HCT116 (cell line): Measurements from ENCODE around the gene ANO3. TPM values are rescaled to one million over a fixed set of nuclear protein-coding genes. Genes with fewer than 3 reads are reported as not detected.

Experiments used
- ATAC-seq: fragments of 200-7000 bp; cut with Tn5 transposase; 2 replicates; pipeline ENCODE4 v1.9.1; 2020; ENCODE audit warnings: mild to moderate bottlenecking, moderate library complexity
- BruUV-seq: library from RNA; stranded (reverse); fragments of 400-500 nt; replicated peaks from 2 replicates; lab custom pipeline; 2021; lab: Mats Ljungman, UMichigan
- CTCF ChIA-PET: fragments of 300-600 bp; sonication (Branson Sonifier 250); formaldehyde crosslinking; loops from one replicate; lab custom pipeline; 2021; ENCODE audit warnings: antibody characterized with exemption; lab: Charles Lee
- POLR2A ChIA-PET: fragments of 300-600, 350-600 bp; sonication (Branson Sonifier 250); formaldehyde crosslinking; loops from one replicate; lab custom pipeline; 2021; ENCODE audit warnings: antibody characterized with exemption; lab: Charles Lee
- RAD21 ChIA-PET, 2 experiments: fragments of 300-600 bp; sonication (Branson Sonifier 250); formaldehyde crosslinking; loops; one replicate each; lab custom pipeline; 2023; ENCODE audit warnings: low total read pairs in 2 of 2; ENCODE audit not compliant: uncharacterized antibody in 2 of 2, unreplicated experiment in 2 of 2, low non-redundant PET in 1 of 2; lab: Charles Lee
- DNase-seq: peaks from one replicate; pipeline ENCODE4 v3.0.0-alpha.2; 2010; ENCODE audit warnings: low read depth, low spot score
- H2AFZ ChIP-seq: fragments of 200-600 bp; shearing (Covaris generic), sonication (generic); 2 replicates; pipeline ENCODE4 v1.6.1; 2017; ENCODE audit warnings: low read depth, mixed run types, mixed read lengths, antibody characterized with exemption, low read length; ENCODE audit not compliant: poor library complexity, severe bottlenecking
- H3K27ac ChIP-seq: 2 replicates; pipeline ENCODE4 v1.5.1; 2012; ENCODE audit warnings: low read depth, low read length
- H3K27me3 ChIP-seq: fragments of 200-600 bp; sonication (generic); 2 replicates; pipeline ENCODE4 v1.6.1; 2016; ENCODE audit warnings: mixed run types, low read length, mixed read lengths; ENCODE audit not compliant: insufficient read depth
- H3K36me3 ChIP-seq, 2 experiments: fragments of 200-500 bp in 1 of 2; fragments of 200-600 bp in 1 of 2; sonication (Bioruptor generic) in 1 of 2; sonication (generic) in 1 of 2; 2 replicates each; pipeline versions ENCODE4 v1.5.1 to v1.6.1; 2014 to 2016; ENCODE audit warnings: low read length in 2 of 2, inconsistent platforms in 1 of 2, mixed read lengths in 1 of 2, mixed run types in 1 of 2; ENCODE audit not compliant: insufficient read depth in 2 of 2, control insufficient read depth in 1 of 2
- H3K4me1 ChIP-seq, 2 experiments: fragments of 200-600 bp in 1 of 2; sonication (generic) in 1 of 2; 2 replicates each; pipeline versions ENCODE4 v1.5.1 to v1.6.1; 2012 to 2017; ENCODE audit warnings: low read length in 2 of 2, inconsistent platforms in 1 of 2, mild to moderate bottlenecking in 1 of 2, mixed read lengths in 1 of 2, mixed run types in 1 of 2, moderate library complexity in 1 of 2; ENCODE audit not compliant: insufficient read depth in 2 of 2, control insufficient read depth in 1 of 2
- H3K4me2 ChIP-seq: fragments of 200-600 bp; sonication (generic); 2 replicates; pipeline ENCODE4 v1.6.1; 2017; ENCODE audit warnings: mixed run types, low read length, mixed read lengths
- H3K4me3 ChIP-seq, 2 experiments: fragments of 200-600 bp in 1 of 2; sonication (generic) in 1 of 2; replicated peaks in 1 of 2; 2 replicates each; pipeline ENCODE4 v1.5.1; 2011 to 2016; ENCODE audit warnings: low read length in 2 of 2, control low read depth in 1 of 2, low read depth in 1 of 2, mild to moderate bottlenecking in 1 of 2, mixed read lengths in 1 of 2, mixed run types in 1 of 2
- H3K79me2 ChIP-seq: fragments of 200-600 bp; sonication (generic); 2 replicates; pipeline ENCODE4 v1.6.1; 2017; ENCODE audit warnings: mild to moderate bottlenecking, mixed run types, low read length, moderate library complexity, mixed read lengths; ENCODE audit not compliant: insufficient read depth
- H3K9ac ChIP-seq: fragments of 200-600 bp; sonication (generic); 2 replicates; pipeline ENCODE4 v1.6.1; 2016; ENCODE audit warnings: low read length, mixed read lengths
- H3K9me2 ChIP-seq: fragments of 200-600 bp; sonication (generic), shearing (Covaris generic); 2 replicates; pipeline ENCODE4 v1.6.1; 2017; ENCODE audit warnings: mixed run types, mild to moderate bottlenecking, moderate library complexity; ENCODE audit not compliant: insufficient read depth
- H3K9me3 ChIP-seq, 2 experiments: fragments of 200-500 bp in 1 of 2; fragments of 200-600 bp in 1 of 2; sonication (Bioruptor generic) in 1 of 2; sonication (generic) in 1 of 2; 2 replicates each; pipeline ENCODE4 v1.6.1; 2014 to 2017; ENCODE audit warnings: low read length in 2 of 2, mixed read lengths in 2 of 2, inconsistent platforms in 1 of 2, low read depth in 1 of 2, mild to moderate bottlenecking in 1 of 2, mixed run types in 1 of 2, moderate library complexity in 1 of 2; ENCODE audit not compliant: control insufficient read depth in 1 of 2, insufficient read depth in 1 of 2
- H4K20me1 ChIP-seq: fragments of 200-600 bp; sonication (generic), shearing (Covaris generic); 2 replicates; pipeline ENCODE4 v1.6.1; 2017; ENCODE audit warnings: mixed run types, mild to moderate bottlenecking, moderate library complexity; ENCODE audit not compliant: insufficient read depth
- EGR1 ChIP-seq: IDR thresholded peaks from 2 replicates; pipeline ENCODE4 v1.6.1; 2012; ENCODE audit warnings: low read depth
- ELF1 ChIP-seq: IDR thresholded peaks from 2 replicates; pipeline ENCODE4 v1.6.1; 2012; ENCODE audit warnings: low read depth, borderline replicate concordance
- EZH2 ChIP-seq: fragments of 200-600 bp; sonication (generic); IDR thresholded peaks from 2 replicates; pipeline ENCODE4 v1.6.1; 2017; ENCODE audit warnings: antibody characterized with exemption, mixed run types
- EZH2phosphoT487 ChIP-seq: fragments of 200-600 bp; IDR thresholded peaks from 2 replicates; pipeline ENCODE4 v1.6.1; 2018; ENCODE audit warnings: antibody characterized with exemption, borderline replicate concordance
- FOSL1 ChIP-seq: IDR thresholded peaks from 2 replicates; pipeline ENCODE4 v1.6.1; 2012; ENCODE audit warnings: low read depth
- JUND ChIP-seq: IDR thresholded peaks from 2 replicates; pipeline ENCODE4 v1.6.1; 2012
- RAD21 ChIP-seq: IDR thresholded peaks from 2 replicates; pipeline ENCODE4 v1.6.1; 2012; ENCODE audit warnings: low read depth, mild to moderate bottlenecking
- SIN3A ChIP-seq: IDR thresholded peaks from 2 replicates; pipeline ENCODE4 v1.6.1; 2012; ENCODE audit warnings: low read depth
- SP1 ChIP-seq: IDR thresholded peaks from 2 replicates; pipeline ENCODE4 v1.6.1; 2012; ENCODE audit warnings: low read depth
- TCF7L2 ChIP-seq: IDR thresholded peaks from 2 replicates; pipeline ENCODE4 v1.7.0; 2011; ENCODE audit warnings: borderline replicate concordance, inconsistent platforms; ENCODE audit not compliant: insufficient read depth, insufficient read length; ENCODE audit errors: extremely low read depth
- YY1 ChIP-seq: IDR thresholded peaks from 2 replicates; pipeline ENCODE4 v1.6.1; 2011; ENCODE audit warnings: low read length, low read depth, moderate library complexity, mild to moderate bottlenecking; ENCODE audit not compliant: insufficient replicate concordance; ENCODE audit errors: extremely low read depth
- ZFX ChIP-seq: fragments of 450-650 bp; IDR thresholded peaks from 2 replicates; pipeline ENCODE4 v1.6.1; 2017
- ZNF274 ChIP-seq: fragments of 200-500 bp; sonication (Bioruptor generic); IDR thresholded peaks from 2 replicates; pipeline ENCODE4 v1.6.1; 2014; ENCODE audit warnings: mild to moderate bottlenecking, low read depth, low read length, inconsistent platforms
- intact Hi-C: fragments of 100-400 bp; cut with micrococcal nuclease; formaldehyde crosslinking; loops from 2 replicates; pipeline ENCODE4 v1.10.0; 2022
- total RNA-seq: library from RNA; stranded (reverse); gene quantifications from one replicate; pipeline ENCODE4 v1.2.1, GENCODE V29; 2021; ENCODE audit not compliant: unreplicated experiment
- TF ChIP-seq, protein P1 (sequence below): IDR thresholded peaks from 2 replicates; pipeline ENCODE4 v1.6.1; 2012
- TF ChIP-seq, protein P2 (sequence below): IDR thresholded peaks from 2 replicates; pipeline ENCODE4 v1.6.1; 2012; ENCODE audit warnings: low read depth
- TF ChIP-seq, protein P3 (sequence below): IDR thresholded peaks from 2 replicates; pipeline ENCODE4 v1.6.1; 2012

Gene ANO3
- total RNA-seq, 1 experiment from 2014 or later: not detected

DNA sequence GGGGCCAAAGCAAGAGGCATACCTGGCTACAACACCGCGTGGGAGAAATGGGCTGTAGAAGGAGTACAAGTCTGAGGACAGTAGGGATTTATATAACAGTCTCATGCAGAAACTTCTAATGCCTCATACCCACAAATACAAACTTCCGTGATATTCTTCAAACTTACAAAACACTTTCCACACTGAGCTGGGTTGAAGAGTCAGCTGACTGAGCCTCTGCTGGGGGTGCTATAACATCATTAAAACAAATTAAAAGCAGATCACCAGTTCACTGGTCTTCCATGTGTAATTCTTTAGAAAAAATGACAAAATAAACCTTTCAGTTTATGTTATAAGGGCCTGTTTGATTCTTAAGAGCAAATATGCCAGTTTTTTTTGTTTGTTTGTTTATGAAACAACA, 148.1 kb downstream of the ANO3 start (continued):
- TF ChIP-seq FOSL1 (no peak), RAD21 (no peak), ELF1 (no peak), ZNF274 (no peak)

DNA sequence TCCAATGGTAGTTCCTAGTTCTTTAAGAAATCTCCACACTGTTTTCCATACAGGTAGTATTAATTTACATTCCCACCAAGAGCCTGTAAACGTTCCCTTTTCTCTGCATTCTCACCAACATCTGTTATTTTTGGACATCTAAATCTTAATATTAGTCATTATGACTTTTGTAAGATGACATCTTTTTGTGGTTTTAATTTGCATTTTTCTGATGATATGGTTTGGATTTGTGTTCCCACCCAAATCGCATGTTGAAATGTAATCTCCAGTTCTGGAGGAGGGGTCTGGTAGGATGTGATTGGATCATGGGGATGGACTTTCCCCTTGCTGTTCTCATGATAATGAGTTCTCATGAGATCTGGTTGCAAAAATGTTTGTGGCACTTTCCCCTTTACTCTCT, 151.2 kb downstream of the ANO3 start:
- DNase-seq (no peak), ATAC-seq (no peak)
- Histone ChIP-seq H3K9me2 (no peaks in the 10 kb centered on the region), H3K4me2 (no peak overlapping the region), H4K20me1 (no peaks in the 10 kb centered on the region), H3K79me2 (no peaks in the 10 kb centered on the region), H2AFZ (no peak overlapping the region), H3K4me3 (no peak overlapping the region), H3K9ac (no peak overlapping the region), H3K9me3 (peaks cover 3 to 12% of the 10 kb centered on the region in 2 experiments; a peak in 2 of 4 replicates), H3K4me1 (no peaks in the 10 kb centered on the region), H3K27ac (no peak overlapping the region), H3K27me3 (no peaks in the 10 kb centered on the region), H3K36me3 (no peaks in the 10 kb centered on the region)
- BruUV-seq: no TSS peak
- POLR2A ChIA-PET: no interaction called here
- intact Hi-C loops: no loop called here
- RAD21 ChIA-PET: no interaction called here
- TF ChIP-seq EZH2phosphoT487: no peak
- no peak for TF ChIP-seq RAD21
- TF ChIP-seq, protein P1, sequence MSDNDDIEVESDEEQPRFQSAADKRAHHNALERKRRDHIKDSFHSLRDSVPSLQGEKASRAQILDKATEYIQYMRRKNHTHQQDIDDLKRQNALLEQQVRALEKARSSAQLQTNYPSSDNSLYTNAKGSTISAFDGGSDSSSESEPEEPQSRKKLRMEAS: no peak
- no peak for TF ChIP-seq TCF7L2
- TF ChIP-seq SIN3A: no peak
- TF ChIP-seq JUND: no peak
- TF ChIP-seq, protein P2, sequence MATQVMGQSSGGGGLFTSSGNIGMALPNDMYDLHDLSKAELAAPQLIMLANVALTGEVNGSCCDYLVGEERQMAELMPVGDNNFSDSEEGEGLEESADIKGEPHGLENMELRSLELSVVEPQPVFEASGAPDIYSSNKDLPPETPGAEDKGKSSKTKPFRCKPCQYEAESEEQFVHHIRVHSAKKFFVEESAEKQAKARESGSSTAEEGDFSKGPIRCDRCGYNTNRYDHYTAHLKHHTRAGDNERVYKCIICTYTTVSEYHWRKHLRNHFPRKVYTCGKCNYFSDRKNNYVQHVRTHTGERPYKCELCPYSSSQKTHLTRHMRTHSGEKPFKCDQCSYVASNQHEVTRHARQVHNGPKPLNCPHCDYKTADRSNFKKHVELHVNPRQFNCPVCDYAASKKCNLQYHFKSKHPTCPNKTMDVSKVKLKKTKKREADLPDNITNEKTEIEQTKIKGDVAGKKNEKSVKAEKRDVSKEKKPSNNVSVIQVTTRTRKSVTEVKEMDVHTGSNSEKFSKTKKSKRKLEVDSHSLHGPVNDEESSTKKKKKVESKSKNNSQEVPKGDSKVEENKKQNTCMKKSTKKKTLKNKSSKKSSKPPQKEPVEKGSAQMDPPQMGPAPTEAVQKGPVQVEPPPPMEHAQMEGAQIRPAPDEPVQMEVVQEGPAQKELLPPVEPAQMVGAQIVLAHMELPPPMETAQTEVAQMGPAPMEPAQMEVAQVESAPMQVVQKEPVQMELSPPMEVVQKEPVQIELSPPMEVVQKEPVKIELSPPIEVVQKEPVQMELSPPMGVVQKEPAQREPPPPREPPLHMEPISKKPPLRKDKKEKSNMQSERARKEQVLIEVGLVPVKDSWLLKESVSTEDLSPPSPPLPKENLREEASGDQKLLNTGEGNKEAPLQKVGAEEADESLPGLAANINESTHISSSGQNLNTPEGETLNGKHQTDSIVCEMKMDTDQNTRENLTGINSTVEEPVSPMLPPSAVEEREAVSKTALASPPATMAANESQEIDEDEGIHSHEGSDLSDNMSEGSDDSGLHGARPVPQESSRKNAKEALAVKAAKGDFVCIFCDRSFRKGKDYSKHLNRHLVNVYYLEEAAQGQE: no peak
- TF ChIP-seq EGR1: no peak
- TF ChIP-seq ELF1: no peak
- TF ChIP-seq ZFX: no peak
- TF ChIP-seq SP1: no peak
- no peak for TF ChIP-seq YY1
- TF ChIP-seq ZNF274: no peak
- TF ChIP-seq, protein P3, sequence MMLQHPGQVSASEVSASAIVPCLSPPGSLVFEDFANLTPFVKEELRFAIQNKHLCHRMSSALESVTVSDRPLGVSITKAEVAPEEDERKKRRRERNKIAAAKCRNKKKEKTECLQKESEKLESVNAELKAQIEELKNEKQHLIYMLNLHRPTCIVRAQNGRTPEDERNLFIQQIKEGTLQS: no peak
- no peak for TF ChIP-seq EZH2
- no peak for TF ChIP-seq FOSL1
- CTCF ChIA-PET: no interaction called here
